ENCODE data around the gene DEFB127. TPM values are rescaled to one million over a fixed set of nuclear protein-coding genes. Genes with fewer than 3 reads are reported as not detected.

DEFB127 gene
- total and polyA plus RNA-seq, 10 of the 15 experiments (the other 5 are each of a cell fraction or from before 2014, with no cell fraction given) = not detected

DNA sequence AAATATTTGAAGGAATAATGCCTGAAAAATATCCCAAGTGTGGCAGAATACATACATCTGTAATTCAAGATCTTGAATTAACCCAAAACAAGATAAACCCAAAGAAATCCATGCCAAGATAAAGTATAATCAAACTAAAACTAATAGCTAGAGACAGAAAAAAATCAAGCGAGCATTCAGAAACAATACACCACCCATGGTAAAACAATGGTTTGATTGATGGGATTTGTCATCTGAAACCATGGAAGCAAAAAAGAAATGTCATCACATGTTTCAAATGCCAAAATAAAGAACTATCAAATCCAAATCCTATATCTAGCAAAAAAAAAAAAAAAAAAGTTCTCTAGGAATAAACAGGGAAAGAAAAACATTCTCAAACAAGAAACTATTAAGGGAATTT, 5.1 kb upstream of the DEFB127 start:
- POLR2A ChIA-PET = no interaction called here
- Histone ChIP-seq H2AFZ (ENCODE audit: control insufficient read depth, low read depth, low read length) (no peak overlapping the region), H3K9ac (ENCODE audit: control insufficient read depth, insufficient read depth, low read length) (no peak overlapping the region), H3K79me2 (ENCODE audit: control insufficient read depth, insufficient read depth, low read length) (no peaks in the 10 kb centered on the region), H3K4me3 (no peak overlapping the region), H3K27me3 (replicated peaks in 1 of 2; ENCODE audit: control insufficient read depth in 2 of 2, insufficient read depth in 2 of 2, low read length in 1 of 2) (no peaks in the 10 kb centered on the region; a peak in 1 of 4 replicates), H4K20me1 (ENCODE audit: control insufficient read depth, insufficient read depth) (no peaks in the 10 kb centered on the region), H3K27ac (ENCODE audit: control insufficient read depth, insufficient read depth) (no peak overlapping the region), H3K4me1 (ENCODE audit: control insufficient read depth, insufficient read depth, low read length) (no peaks in the 10 kb centered on the region), H3K9me3 (replicated peaks; ENCODE audit: control insufficient read depth, insufficient read depth, low read length) (no peaks in the 10 kb centered on the region), H3K4me2 (ENCODE audit: control insufficient read depth, insufficient read depth) (no peak overlapping the region), H3K36me3 (ENCODE audit: control insufficient read depth in 2 of 2, insufficient read depth in 2 of 2, low read length in 1 of 2) (no peaks in the 10 kb centered on the region)
- ATAC-seq (no peak), DNase-seq (ENCODE audit: low read depth, low spot score) (no peak), FAIRE-seq (no peak)
- TF ChIP-seq, protein P1, sequence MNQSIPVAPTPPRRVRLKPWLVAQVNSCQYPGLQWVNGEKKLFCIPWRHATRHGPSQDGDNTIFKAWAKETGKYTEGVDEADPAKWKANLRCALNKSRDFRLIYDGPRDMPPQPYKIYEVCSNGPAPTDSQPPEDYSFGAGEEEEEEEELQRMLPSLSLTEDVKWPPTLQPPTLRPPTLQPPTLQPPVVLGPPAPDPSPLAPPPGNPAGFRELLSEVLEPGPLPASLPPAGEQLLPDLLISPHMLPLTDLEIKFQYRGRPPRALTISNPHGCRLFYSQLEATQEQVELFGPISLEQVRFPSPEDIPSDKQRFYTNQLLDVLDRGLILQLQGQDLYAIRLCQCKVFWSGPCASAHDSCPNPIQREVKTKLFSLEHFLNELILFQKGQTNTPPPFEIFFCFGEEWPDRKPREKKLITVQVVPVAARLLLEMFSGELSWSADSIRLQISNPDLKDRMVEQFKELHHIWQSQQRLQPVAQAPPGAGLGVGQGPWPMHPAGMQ (IDR thresholded peaks at IDR 0.05; ENCODE audit: borderline replicate concordance) = no peak
- TF ChIP-seq RB1 (IDR thresholded peaks at IDR 0.05; ENCODE audit: borderline replicate concordance) (no peak), NRF1 (conservative IDR thresholded peaks at IDR 0.05; ENCODE audit: low read depth, low read length) (no peak), TARDBP (IDR thresholded peaks at IDR 0.05; ENCODE audit: borderline replicate concordance) (no peak), ZNF384 (IDR thresholded peaks at IDR 0.05; ENCODE audit: borderline replicate concordance, low read depth, low read length) (no peak), IKZF2 (IDR thresholded peaks at IDR 0.05) (no peak)
- TF ChIP-seq, protein P2, sequence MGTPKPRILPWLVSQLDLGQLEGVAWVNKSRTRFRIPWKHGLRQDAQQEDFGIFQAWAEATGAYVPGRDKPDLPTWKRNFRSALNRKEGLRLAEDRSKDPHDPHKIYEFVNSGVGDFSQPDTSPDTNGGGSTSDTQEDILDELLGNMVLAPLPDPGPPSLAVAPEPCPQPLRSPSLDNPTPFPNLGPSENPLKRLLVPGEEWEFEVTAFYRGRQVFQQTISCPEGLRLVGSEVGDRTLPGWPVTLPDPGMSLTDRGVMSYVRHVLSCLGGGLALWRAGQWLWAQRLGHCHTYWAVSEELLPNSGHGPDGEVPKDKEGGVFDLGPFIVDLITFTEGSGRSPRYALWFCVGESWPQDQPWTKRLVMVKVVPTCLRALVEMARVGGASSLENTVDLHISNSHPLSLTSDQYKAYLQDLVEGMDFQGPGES (IDR thresholded peaks at IDR 0.05) = no peak
- TF ChIP-seq, protein P3, sequence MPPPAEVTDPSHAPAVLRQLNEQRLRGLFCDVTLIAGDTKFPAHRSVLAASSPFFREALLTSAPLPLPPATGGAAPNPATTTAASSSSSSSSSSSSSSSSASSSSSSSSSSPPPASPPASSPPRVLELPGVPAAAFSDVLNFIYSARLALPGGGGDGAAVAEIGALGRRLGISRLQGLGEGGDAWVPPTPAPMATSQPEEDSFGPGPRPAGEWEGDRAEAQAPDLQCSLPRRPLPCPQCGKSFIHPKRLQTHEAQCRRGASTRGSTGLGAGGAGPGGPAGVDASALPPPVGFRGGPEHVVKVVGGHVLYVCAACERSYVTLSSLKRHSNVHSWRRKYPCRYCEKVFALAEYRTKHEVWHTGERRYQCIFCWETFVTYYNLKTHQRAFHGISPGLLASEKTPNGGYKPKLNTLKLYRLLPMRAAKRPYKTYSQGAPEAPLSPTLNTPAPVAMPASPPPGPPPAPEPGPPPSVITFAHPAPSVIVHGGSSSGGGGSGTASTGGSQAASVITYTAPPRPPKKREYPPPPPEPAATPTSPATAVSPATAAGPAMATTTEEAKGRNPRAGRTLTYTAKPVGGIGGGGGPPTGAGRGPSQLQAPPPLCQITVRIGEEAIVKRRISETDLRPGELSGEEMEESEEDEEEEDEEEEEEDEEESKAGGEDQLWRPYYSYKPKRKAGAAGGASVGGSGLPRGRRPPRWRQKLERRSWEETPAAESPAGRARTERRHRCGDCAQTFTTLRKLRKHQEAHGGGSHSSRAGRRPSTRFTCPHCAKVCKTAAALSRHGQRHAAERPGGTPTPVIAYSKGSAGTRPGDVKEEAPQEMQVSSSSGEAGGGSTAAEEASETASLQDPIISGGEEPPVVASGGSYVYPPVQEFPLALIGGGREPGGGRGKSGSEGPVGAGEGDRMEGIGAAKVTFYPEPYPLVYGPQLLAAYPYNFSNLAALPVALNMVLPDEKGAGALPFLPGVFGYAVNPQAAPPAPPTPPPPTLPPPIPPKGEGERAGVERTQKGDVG (CRISPR knock-in tag; IDR thresholded peaks at IDR 0.05) = no peak
- TF ChIP-seq, protein P4, sequence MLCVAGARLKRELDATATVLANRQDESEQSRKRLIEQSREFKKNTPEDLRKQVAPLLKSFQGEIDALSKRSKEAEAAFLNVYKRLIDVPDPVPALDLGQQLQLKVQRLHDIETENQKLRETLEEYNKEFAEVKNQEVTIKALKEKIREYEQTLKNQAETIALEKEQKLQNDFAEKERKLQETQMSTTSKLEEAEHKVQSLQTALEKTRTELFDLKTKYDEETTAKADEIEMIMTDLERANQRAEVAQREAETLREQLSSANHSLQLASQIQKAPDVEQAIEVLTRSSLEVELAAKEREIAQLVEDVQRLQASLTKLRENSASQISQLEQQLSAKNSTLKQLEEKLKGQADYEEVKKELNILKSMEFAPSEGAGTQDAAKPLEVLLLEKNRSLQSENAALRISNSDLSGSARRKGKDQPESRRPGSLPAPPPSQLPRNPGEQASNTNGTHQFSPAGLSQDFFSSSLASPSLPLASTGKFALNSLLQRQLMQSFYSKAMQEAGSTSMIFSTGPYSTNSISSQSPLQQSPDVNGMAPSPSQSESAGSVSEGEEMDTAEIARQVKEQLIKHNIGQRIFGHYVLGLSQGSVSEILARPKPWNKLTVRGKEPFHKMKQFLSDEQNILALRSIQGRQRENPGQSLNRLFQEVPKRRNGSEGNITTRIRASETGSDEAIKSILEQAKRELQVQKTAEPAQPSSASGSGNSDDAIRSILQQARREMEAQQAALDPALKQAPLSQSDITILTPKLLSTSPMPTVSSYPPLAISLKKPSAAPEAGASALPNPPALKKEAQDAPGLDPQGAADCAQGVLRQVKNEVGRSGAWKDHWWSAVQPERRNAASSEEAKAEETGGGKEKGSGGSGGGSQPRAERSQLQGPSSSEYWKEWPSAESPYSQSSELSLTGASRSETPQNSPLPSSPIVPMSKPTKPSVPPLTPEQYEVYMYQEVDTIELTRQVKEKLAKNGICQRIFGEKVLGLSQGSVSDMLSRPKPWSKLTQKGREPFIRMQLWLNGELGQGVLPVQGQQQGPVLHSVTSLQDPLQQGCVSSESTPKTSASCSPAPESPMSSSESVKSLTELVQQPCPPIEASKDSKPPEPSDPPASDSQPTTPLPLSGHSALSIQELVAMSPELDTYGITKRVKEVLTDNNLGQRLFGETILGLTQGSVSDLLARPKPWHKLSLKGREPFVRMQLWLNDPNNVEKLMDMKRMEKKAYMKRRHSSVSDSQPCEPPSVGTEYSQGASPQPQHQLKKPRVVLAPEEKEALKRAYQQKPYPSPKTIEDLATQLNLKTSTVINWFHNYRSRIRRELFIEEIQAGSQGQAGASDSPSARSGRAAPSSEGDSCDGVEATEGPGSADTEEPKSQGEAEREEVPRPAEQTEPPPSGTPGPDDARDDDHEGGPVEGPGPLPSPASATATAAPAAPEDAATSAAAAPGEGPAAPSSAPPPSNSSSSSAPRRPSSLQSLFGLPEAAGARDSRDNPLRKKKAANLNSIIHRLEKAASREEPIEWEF (IDR thresholded peaks at IDR 0.05; ENCODE audit: insufficient replicate concordance, low read depth, low read length) = no peak
- SMC1A ChIA-PET (ENCODE audit: uncharacterized antibody, unreplicated experiment) = no interaction called here
- RAD21 ChIA-PET (ENCODE audit: unreplicated experiment) = no interaction called here
- WGBS (ENCODE audit: insufficient coverage, insufficient replicate concordance, low lambda C conversion rate, missing lambda C conversion rate) = 88% methylated on average over 1 of the region's 1 CpG
- in situ Hi-C loops (cut with MboI) (no loop called here), intact Hi-C loops (cut with micrococcal nuclease; ENCODE audit: unreplicated experiment) (no loop called here)
- BruUV-seq (replicated peaks) = no TSS peak
- CTCF ChIA-PET = no interaction called here
